Activated T-cell treated with anti-CD3 and anti-CD28 coated beads, Interleukin-2, amount 50 U/mL, for 24 hours (primary cell): ENCODE data around the gene CGB7.

Source experiments
- DNase-seq: peaks from one replicate; pipeline ENCODE4 v3.0.0-alpha.2; 2020
- H3K27ac Mint-ChIP-seq: 2 replicates; pipeline ENCODE4 v1.8.0; 2020; ENCODE audit warnings: mild to moderate bottlenecking, mixed read lengths
- H3K27me3 Mint-ChIP-seq: 2 replicates; pipeline ENCODE4 v1.8.0; 2020; ENCODE audit warnings: mixed read lengths
- H3K36me3 Mint-ChIP-seq: 2 replicates; pipeline ENCODE4 v1.8.0; 2020; ENCODE audit warnings: low read depth, mixed read lengths
- H3K4me1 Mint-ChIP-seq: 2 replicates; pipeline ENCODE4 v1.8.0; 2020; ENCODE audit warnings: low read depth, mixed read lengths
- H3K4me3 Mint-ChIP-seq: 2 replicates; pipeline ENCODE4 v1.8.0; 2020; ENCODE audit warnings: mild to moderate bottlenecking, moderate library complexity, mixed read lengths
- H3K9me3 Mint-ChIP-seq: 2 replicates; pipeline ENCODE4 v1.8.0; 2020; ENCODE audit warnings: mixed read lengths

The CGB7 gene

DNA sequence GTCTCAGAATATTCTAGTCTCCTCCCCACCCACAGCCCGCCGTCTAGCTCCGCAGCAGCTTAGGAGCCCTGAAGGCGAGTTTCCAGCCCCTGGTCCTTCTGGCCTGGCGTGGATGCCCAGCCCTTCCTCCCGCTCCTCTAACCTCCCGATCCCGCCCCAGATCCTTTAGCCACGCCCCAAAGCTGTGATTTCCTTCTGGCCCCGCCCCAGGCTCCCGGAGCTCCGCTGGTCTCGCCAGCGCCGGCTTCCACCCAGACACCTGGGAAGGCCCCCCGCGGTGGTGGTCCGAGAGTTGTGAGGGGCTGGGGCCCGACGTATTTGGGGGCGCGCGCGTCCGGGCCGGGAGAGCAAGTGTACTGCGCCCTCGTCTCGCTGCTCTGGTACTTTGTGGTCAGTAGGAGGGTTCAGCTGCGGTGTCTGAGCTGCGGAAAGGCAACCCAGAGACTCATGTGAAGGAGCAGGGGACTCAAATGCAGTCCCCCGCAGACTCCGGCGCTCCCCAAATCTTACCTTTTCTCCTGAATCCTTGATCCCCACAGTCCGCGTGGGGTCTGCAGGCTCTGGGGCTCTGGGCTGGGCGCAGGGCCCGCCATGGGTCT lies at the start of gene CGB7:
TSS of gene CGB7 (minus strand) at position 114 of the 599 bp plus-strand sequence. CDS start 2,374 bp downstream, outside the sequence.
- Mint-ChIP-seq H3K4me3 (peak within 1 kb of the TSS; percentile 61), H3K27ac (no peak within 1 kb of the TSS), H3K27me3 (peaks cover 56% of the 10 kb centered on the region), H3K4me1 (peaks cover 21% of the 10 kb centered on the region), H3K36me3 (no peaks in the 10 kb centered on the region), H3K9me3 (no peaks in the 10 kb centered on the region)
- DNase-seq = peak; percentile 62

DNA sequence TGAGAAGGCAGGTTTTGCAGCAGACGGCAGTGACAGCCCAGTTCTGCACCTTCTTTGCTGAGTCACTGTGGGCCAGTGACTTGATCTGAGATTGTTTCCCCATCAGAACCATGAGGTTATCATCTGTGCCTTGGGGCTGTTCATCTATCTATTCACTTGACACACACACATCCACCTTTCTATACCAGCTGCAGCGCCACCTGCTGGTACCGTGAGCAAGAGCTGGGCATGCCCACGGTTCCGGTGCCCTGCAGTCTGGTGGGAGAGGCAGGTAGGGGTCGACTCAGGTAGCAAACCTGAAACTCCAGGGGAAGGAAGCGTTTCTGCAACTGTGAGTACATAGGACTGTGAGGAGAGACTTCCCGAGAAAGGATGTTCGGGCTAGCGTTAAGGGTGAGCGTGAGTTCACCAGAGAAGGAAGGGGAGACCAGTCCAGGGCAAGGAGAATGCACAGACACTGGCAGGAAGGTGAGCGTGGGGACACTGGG lies 49.1 kb upstream of the CGB7 start:
- no peak overlapping the region for H3K4me3 Mint-ChIP-seq
- H3K36me3 Mint-ChIP-seq = peaks cover 81% of the 10 kb centered on the region

DNA sequence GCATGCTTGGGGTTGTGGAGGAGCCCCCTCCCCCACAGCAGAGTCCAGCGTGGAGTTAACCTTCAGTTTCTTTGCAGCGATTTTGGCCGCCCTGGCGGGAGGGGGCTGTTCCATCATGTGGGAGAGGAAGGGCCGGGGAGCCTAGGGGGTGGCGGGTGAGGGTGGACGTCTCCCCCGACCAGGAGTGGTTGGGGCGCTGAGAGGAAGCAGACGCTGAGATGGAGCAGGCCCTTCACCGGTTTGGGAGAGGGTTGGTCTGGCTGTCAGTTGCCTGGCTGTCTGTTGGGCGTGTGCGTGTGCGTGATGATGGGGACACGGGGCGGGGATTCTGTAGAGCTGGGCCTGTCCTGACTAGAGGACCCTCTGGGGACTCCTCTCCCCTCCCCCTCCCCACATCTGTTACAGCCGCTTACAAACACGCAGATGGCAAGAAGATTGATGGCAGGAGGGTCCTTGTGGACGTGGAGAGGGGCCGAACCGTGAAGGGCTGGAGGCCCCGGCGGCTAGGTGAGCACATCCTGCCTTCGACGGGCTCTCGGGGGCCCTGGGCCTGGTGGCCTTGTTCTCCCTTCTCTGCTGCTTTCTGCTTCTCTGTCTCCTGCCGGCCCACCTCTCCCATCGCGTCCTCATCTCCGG lies 46.8 kb upstream of the CGB7 start:
- Mint-ChIP-seq H3K9me3 (no peaks in the 10 kb centered on the region), H3K4me3 (no peak overlapping the region), H3K36me3 (peaks cover 93% of the 10 kb centered on the region), H3K27ac (peak overlapping the region; percentile 61), H3K4me1 (peaks cover 7% of the 10 kb centered on the region), H3K27me3 (no peaks in the 10 kb centered on the region)
- no peak for DNase-seq

More for the DNA sequence above, 49.1 kb upstream of the CGB7 start:
- Mint-ChIP-seq H3K27ac (peak overlapping the region; percentile 68), H3K27me3 (no peaks in the 10 kb centered on the region), H3K4me1 (peaks cover 7% of the 10 kb centered on the region), H3K9me3 (no peaks in the 10 kb centered on the region)
- DNase-seq = peak; percentile 78

DNA sequence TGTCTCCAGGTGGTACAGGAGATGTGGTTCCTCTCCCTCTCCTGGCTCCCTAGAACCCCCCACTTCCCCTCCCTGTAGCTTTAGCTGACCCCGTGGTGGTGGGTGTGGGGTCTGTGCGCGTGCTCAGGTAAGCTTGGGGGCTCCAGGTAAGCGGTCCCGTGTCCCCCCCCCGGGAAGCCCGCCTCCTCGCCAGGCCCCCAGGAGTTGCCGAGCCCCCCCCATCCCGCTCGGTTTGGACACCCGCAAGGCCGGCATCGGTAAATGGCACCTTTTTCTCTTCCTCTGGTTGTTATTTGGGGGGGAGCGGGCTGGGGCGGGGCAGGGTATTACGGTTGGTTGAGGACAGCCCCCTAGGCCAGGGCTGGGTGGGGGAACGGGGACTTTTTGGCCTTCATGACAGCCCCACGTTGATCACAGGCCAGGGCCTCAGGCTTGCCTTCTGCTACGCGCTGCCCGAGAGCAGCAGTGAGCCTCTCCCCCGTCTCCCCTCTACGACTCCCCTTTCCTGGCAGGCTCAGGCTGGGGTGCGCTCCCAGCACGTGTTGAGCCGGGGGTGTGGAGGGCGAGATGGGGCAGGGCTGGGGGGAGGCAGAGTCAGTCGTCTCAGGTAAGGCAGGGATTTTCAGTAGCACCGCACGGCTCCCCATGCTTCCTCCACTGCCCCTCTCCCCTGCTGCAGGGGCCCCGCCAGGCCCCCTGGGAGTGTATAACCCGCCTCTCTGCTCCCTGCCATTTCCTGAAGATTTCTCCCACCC lies 46.0 kb upstream of the CGB7 start:
- DNase-seq = no peak
- H3K27ac Mint-ChIP-seq = no peak overlapping the region
- H3K9me3 Mint-ChIP-seq = no peaks in the 10 kb centered on the region
- H3K4me3 Mint-ChIP-seq = no peak overlapping the region
- peaks cover 93% of the 10 kb centered on the region for H3K36me3 Mint-ChIP-seq
- peaks cover 7% of the 10 kb centered on the region for H3K4me1 Mint-ChIP-seq
- H3K27me3 Mint-ChIP-seq = no peaks in the 10 kb centered on the region

DNA sequence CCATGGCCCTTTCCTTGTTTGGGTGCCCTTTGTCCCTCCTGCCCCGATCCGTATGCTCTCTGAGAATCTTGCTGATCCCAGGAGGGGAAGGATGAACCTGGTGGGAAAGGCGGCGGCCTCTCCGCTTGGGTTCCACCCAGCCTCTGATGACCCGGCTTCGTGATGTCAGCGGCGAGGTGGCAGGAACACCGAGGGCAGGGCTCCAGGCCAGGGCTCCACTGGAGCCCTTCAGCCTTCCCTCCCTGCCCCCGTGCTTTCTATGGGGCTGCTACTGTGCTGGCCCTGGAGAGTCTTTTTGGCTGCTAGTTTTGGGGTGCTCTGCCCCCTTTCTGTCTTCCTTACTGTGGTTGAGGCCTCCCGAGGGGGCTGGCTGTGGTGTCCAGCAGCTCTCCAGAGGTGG lies 44.8 kb upstream of the CGB7 start:
- H3K36me3 Mint-ChIP-seq = peaks cover 94% of the 10 kb centered on the region
- no peak for DNase-seq
- no peak overlapping the region for H3K4me3 Mint-ChIP-seq
- H3K27me3 Mint-ChIP-seq = no peaks in the 10 kb centered on the region
- peak overlapping the region; percentile 64 for H3K27ac Mint-ChIP-seq
- H3K9me3 Mint-ChIP-seq = no peaks in the 10 kb centered on the region
- peaks cover 8% of the 10 kb centered on the region for H3K4me1 Mint-ChIP-seq

DNA sequence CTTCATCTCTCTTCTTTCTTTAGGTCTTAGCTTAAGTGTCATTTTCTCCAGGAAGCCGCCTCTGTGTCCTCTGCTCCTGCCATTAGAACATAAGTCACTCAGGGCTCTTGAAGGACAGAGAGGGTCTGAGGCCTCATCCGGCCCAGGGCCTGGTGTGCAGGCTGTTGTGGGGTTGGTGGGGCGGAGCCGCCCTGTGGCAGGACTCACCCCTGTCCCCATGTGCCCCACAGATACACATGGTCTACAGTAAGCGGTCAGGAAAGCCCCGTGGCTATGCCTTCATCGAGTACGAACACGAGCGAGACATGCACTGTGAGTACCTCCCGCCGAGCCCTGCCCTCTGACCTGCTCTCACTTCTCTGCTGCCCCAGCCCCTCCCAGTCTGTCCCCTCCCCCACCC lies 43.6 kb upstream of the CGB7 start:
- Mint-ChIP-seq H3K4me3 (no peak overlapping the region), H3K27ac (no peak overlapping the region), H3K9me3 (no peaks in the 10 kb centered on the region), H3K27me3 (no peaks in the 10 kb centered on the region), H3K4me1 (peaks cover 4% of the 10 kb centered on the region), H3K36me3 (peaks cover 94% of the 10 kb centered on the region)
- no peak for DNase-seq

DNA sequence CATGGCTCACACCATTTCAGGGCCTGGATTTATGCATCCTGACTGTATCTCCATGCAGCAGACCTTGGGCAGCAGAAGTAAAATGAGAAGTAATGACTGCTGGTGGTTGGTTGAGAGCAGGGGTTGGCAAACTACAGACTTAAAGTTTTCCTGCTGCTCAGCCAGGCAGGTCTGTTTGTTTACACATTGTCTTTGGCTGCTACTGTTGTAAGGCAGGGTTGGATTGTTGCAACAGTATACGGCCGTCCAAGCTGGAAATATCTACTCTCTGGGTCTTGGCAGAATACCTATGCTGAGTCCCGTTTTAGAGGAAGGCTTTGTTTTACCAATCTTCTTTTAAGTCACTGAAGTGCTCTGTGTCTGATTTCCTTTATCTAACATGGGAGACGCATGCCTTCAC lies 41.2 kb upstream of the CGB7 start:
- Mint-ChIP-seq H3K27ac (peak overlapping the region; percentile 19), H3K4me1 (peaks cover 4% of the 10 kb centered on the region), H3K4me3 (no peak overlapping the region), H3K27me3 (no peaks in the 10 kb centered on the region), H3K9me3 (no peaks in the 10 kb centered on the region), H3K36me3 (peaks cover 94% of the 10 kb centered on the region)
- DNase-seq = no peak

DNA sequence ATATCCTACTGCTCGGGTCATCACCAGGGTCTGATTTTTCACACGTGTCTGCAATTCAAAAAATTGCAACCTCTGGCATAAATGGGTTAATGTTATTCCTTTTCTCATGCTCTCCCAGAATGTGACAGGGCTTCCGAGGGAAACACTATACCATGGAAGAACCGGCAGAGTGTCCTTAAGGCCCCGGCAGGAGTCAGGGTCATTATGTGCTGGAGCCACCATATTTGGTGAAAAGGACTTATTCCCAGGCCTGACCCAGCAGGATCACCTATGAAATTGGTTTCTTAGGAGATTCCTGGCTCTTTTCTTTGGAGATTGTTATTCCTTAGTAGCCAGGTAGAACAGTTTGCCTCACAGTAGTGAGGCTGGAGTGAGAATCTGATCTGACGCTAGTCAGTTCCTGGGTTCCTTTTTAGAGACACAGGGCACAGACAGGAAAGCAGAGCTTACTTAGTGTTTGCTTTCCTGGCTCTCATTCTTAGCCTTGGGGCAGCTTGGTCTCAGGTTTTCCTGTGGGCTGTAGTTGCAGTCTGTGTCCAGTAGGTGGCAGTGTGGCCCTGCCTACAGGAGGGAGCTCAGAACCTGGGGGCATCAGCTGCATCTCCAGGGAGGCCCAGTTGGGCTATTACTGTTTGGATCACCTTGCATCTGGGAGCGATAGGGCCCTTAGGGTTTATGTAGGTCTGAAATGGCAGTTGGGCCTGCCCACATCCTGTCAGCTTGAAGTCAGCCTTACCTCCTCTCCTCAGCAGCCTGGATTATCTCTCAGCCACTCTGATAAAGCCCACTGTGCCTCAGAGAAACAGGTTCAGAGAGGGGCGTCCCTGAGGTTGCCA lies 40.1 kb upstream of the CGB7 start:
- peaks cover 92% of the 10 kb centered on the region for H3K36me3 Mint-ChIP-seq
- H3K4me3 Mint-ChIP-seq = no peak overlapping the region
- DNase-seq = peak; percentile 79
- peaks cover 4% of the 10 kb centered on the region for H3K4me1 Mint-ChIP-seq
- no peaks in the 10 kb centered on the region for H3K9me3 Mint-ChIP-seq
- no peaks in the 10 kb centered on the region for H3K27me3 Mint-ChIP-seq
- peak overlapping the region; percentile 52 for H3K27ac Mint-ChIP-seq

DNA sequence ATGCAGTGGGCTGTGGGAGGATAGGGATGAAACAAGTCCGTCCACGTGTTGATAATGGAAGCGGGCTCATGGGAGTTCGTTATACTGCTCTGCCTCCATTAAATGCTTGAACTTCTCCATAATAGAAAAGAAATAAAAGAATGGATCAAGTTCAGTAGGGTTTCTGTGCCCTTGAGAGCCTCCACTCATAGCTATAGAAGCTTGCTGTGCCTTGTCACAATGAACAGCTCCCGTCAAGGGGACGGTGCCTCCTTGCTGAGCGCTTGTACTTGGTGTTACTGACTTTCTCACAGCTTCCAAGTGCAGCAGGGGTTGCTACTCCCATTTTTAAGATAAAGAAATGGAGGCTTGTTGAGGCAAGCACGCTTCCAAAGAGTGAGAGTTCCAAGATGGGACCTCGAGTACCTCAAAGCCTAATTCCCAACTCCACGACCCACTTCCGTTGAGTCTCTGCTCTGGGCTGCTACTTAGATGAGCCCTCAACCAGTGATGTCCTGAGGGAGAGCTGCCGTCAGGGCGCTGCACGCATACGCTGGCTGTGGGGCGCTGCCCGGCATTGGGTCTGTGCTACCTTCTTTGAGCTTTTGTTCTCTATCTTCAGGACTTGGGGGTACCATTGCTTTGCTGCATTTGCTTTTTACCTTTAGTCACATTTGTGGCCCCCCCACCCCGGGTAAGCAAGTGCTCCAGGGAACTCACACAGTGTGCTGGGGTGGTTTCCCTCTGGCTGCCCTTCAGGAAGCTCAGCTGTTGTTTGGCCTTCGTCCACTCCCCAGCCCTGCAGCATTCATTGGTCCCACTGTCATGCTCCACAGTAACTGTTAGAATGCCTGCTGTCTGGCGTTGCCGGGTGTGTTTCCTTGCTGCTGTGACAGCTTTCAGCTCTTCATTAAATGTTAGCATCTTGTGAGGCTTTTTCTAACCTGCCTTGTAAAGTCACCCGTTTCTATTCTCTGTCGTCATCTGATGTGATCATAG lies 37.2 kb upstream of the CGB7 start:
- peaks cover 22% of the 10 kb centered on the region for H3K4me1 Mint-ChIP-seq
- H3K9me3 Mint-ChIP-seq = no peaks in the 10 kb centered on the region
- no peak for DNase-seq
- H3K36me3 Mint-ChIP-seq = peaks cover 96% of the 10 kb centered on the region
- no peak overlapping the region for H3K4me3 Mint-ChIP-seq
- no peaks in the 10 kb centered on the region for H3K27me3 Mint-ChIP-seq
- no peak overlapping the region for H3K27ac Mint-ChIP-seq

DNA sequence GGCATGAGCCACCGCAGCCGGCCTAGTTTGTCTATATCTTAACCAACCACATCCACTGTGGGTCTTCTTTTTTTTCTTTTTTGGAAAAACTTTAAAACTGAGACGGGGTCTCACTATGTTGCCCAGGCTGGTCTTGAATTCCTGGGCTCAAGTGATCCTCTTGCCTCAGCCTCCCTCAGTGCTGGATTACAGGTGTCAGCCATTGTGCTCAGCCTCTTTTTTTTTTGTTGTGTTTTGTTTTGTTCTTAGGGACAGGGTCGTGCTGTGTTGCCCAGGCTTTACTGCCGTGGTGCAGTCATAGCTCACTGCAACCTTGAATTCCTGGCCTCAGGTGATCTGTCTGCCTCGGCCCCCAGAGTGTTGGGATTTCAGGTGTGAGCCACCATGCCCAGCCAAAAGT lies 35.1 kb upstream of the CGB7 start:
- peaks cover 93% of the 10 kb centered on the region for H3K36me3 Mint-ChIP-seq
- no peak overlapping the region for H3K4me3 Mint-ChIP-seq
- H3K27ac Mint-ChIP-seq = no peak overlapping the region
- no peaks in the 10 kb centered on the region for H3K9me3 Mint-ChIP-seq
- H3K27me3 Mint-ChIP-seq = no peaks in the 10 kb centered on the region
- peaks cover 30% of the 10 kb centered on the region for H3K4me1 Mint-ChIP-seq
- DNase-seq = no peak

DNA sequence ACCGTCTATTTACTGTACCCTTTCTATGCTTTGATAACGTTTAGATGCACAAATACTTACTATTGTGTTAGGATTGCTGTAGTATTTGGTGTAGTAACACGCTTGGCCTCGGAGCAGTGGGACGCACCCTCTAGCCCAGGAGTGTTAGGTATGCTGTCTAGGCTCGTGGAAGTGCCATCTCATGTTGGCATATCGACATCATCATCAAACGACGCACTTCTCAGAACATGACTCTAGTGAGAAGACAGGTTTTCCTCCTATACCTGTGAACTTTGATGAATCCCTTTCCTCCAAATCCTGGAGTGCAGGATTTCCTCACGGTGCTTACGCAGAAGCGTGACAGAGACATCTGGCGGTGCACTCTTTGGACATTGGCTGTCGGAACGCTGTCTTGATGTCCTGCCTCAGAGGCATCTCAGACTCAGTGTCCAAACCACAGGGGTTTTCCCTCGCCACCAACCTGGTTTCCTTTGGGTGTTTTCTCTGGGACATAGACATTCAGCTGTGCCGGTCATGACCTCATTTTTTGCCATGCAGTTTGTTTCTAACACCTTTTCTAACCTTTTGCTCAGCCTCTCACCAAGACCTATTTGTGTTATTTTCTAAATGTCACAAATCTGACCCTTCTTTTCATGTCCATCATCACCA lies 34.0 kb upstream of the CGB7 start:
- Mint-ChIP-seq H3K27ac (peak overlapping the region; percentile 78), H3K27me3 (no peaks in the 10 kb centered on the region), H3K4me3 (no peak overlapping the region), H3K4me1 (peaks cover 34% of the 10 kb centered on the region), H3K9me3 (no peaks in the 10 kb centered on the region), H3K36me3 (peaks cover 93% of the 10 kb centered on the region)
- no peak for DNase-seq

DNA sequence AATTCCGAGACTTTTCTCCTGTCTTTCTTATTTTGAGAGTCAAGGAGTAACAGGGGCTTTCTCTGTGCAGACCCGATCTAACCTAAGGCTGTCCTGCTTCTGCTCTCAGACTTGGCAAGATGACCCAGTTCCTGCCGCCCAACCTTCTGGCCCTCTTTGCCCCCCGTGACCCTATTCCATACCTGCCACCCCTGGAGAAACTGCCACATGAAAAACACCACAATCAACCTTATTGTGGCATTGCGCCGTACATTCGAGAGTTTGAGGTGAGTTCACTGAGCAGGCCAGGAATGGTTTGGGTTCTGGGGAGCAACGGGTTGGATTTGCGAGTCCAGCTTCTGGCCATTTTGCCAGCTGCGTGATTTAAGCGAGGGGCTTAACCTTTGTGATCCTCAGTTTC lies 28.7 kb upstream of the CGB7 start:
- H3K27ac Mint-ChIP-seq = peak overlapping the region; percentile 98
- H3K27me3 Mint-ChIP-seq = no peaks in the 10 kb centered on the region

DNA sequence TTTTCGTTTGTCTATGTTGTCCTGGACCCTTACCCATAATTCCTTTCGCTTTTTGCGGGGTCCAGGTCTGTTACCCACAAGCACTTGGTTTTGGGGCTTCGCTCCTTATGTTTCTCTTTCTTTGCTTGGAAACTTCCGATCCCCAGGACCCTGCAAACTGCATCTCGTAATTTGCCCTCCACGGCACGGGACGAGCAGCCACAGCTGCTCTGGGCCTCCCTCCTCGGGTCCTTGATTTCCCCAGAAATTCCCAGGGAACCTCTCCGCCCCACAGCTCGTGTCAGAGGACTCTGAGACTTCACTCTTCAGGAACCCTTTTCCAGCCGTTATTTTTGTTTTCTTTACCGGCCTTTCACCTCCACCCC lies 28.3 kb upstream of the CGB7 start:
- no peak for DNase-seq
- no peaks in the 10 kb centered on the region for H3K27me3 Mint-ChIP-seq
- peak overlapping the region; percentile 98 for H3K27ac Mint-ChIP-seq
- H3K4me1 Mint-ChIP-seq = peaks cover 36% of the 10 kb centered on the region
- H3K9me3 Mint-ChIP-seq = no peaks in the 10 kb centered on the region
- H3K4me3 Mint-ChIP-seq = peak overlapping the region; percentile 98
- peaks cover 55% of the 10 kb centered on the region for H3K36me3 Mint-ChIP-seq

More for the DNA sequence above, 28.7 kb upstream of the CGB7 start:
- Mint-ChIP-seq H3K4me1 (peaks cover 39% of the 10 kb centered on the region), H3K36me3 (peaks cover 59% of the 10 kb centered on the region), H3K9me3 (no peaks in the 10 kb centered on the region), H3K4me3 (peak overlapping the region; percentile 98)
- DNase-seq = no peak
